DMS79 treated with DMSO at 0.1 percent for 48 hours (cell line): ENCODE measurements around the gene NEURL1B.
"Not testable (repeated sequence)": the region's sequence is repeated elsewhere in the genome, so short reads cannot be mapped to it uniquely, and the experiment has no call there.

Experiments used
- DNase-seq: peaks from one replicate; lab custom pipeline; 2025; lab: John Stamatoyannopoulos, UW

NEURL1B gene

GRCh38 chr5:172657524-172658233 is 16.6 kb downstream of the NEURL1B start:
- DNase-seq = not testable (repeated sequence)

DNA sequence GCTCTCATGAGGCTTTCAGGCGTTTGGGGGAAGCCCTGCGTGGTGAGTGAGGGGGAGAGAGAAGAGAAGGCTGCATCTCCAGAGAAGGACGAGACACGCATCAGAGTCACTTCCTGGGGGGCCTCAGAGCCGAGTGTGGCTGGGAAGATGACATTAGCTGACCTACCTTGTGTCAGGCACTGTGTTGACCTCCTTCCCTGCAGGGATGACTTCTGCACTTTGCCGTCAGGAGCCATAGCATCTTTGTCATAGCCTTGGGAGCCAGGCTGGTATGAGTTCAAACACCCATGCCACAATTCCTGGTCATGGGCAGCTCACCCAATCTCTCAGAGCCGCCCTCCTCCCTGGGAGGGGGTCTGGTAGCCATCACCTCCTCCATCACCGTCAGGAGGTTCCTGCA is 17.3 kb downstream of the NEURL1B start:
- no peak for DNase-seq

GRCh38 chr5:172658961-172659501 is 18.0 kb downstream of the NEURL1B start:
- DNase-seq = peak; percentile 5

DNA sequence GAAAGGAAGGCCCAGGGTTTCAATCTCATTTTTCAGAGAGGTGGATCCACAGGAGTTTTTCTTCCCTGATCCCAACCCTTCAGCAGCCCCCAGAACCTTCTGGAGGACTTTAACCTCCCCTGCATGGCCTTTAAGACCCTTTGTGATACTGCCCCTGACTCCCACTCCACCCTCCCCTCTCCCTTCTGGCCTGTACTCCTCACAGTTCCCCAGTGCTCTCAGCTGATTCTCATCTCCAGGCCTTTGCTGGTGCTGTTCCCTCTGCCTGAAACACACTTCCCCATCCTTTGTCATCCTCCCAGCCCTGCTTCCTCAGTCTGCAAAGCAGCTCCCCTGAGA is 18.5 kb downstream of the NEURL1B start:
- no peak for DNase-seq

DNA sequence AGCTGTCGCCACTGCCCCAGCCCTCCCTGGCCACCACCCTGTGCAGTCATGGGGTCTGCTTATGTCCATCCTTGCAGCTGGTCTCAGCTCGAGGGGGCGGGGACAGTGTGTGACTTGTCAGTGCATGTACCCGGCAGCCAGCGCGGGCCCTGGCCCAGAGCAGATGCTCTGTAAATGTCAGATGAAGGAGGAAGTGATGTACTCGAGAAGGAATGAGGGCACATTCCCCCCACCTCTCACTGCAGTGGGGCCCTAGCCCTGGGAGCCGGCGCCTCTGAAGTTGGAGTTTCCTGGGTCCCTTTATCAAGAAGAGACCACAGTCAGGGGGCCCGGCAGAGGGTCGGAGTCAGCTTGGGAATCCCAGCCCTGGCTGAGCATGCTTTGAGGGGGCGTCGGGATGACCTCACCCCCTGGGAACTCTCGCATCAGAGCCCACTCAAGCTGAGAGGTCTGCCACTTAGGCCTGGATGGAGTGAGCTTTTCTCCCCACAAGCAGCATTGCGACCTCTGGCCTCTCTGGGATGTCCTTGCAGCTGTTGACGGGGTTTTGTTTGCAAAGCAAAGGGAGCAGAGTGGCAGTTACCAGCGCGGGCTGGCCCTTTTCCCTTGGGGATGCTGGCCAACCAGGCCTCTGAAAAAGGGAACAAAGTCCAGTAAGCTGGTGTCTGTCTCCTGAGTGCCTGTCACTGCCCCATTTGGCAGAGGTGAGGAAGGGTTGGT is 19.0 kb downstream of the NEURL1B start:
- DNase-seq = peak; percentile 5

- DNase-seq = no peak
Observed at GRCh38 chr5:172660974-172661373, 19.9 kb downstream of the NEURL1B start.

DNA sequence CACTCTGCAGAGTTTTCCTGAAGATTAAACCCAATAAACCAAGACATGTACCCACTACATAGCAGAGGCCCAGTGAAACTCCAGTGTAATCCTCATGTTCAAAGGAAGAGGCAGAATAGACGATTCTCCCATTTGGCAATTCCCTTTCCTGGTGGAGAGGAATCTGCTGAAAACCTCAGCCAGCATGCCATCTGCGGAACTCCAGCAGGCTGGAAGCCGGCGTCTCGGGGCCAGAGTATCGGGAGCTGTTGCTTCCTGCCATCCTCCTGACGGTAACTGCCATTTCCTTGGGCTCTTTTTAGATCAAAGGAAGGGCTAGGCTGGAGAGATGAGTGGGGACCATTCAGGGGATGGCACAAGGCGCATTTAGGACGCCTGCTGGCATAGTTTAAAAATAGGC is 20.5 kb downstream of the NEURL1B start:
- no peak for DNase-seq

DNA sequence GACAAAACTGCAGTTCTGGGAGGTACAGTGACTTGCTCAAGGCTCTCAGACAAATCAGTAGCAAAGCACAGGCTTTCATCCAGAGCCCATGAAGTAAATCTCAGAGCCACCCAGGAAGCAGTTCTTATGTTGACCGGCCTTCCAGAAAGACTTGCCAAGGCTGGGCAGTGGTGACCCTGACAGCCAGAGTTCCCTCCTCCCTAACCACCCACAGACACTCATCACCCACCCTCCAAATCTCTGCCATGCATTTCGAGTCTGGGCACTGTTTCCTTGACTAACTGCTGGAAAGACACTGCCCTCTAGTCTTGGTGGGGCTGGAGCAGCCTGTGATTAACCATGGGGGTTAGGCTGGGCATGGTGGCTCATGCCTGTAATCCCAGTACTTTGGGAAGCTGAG is 21.5 kb downstream of the NEURL1B start:
- DNase-seq = no peak

- DNase-seq = no peak
Observed at GRCh38 chr5:172664018-172664417, 23.0 kb downstream of the NEURL1B start.

GRCh38 chr5:172664681-172665541 is 23.8 kb downstream of the NEURL1B start:
- no peak for DNase-seq

- DNase-seq = no peak
Observed at GRCh38 chr5:172666251-172666650, 25.2 kb downstream of the NEURL1B start.

DNA sequence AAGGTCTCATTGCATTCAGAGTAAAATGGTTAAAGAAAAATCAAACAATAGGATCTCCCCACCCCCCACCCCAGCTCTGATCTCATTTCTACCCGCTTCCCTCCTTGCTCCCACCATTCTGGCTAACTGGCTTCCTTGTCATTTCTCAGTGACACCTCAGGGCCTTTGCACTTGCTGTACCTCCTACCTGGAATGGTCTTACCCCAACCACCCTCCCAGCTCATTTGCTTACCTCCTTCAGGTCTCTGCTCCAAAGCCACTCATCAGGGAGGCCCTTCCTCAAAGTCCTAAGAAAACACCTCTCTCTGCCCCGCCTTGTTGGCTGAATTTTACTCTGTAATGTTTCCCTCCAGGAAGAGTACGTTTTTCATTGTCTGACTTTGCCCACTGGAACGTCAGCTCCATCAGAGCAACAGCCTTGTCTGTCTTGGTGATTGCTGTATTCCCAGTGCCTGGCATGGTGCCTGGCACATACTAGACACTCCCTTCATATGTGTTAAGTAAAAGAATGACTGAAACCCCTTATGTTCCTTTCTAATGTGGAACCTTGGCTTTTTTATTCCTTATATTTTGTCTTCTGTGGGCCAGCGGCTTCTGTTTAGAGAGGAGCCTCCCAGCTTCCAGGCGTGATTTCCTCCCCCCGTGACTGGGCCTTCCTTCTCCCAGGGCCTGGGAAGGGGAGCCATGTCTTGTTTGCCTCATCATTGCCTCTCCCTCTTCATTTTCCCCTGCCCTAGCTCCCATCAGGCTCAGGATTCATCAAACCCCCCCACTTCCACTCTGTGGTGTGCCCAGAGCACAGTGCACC is 26.9 kb downstream of the NEURL1B start:
- no peak for DNase-seq

- DNase-seq = no peak
Observed at GRCh38 chr5:172668594-172669071, 27.6 kb downstream of the NEURL1B start.

DNA sequence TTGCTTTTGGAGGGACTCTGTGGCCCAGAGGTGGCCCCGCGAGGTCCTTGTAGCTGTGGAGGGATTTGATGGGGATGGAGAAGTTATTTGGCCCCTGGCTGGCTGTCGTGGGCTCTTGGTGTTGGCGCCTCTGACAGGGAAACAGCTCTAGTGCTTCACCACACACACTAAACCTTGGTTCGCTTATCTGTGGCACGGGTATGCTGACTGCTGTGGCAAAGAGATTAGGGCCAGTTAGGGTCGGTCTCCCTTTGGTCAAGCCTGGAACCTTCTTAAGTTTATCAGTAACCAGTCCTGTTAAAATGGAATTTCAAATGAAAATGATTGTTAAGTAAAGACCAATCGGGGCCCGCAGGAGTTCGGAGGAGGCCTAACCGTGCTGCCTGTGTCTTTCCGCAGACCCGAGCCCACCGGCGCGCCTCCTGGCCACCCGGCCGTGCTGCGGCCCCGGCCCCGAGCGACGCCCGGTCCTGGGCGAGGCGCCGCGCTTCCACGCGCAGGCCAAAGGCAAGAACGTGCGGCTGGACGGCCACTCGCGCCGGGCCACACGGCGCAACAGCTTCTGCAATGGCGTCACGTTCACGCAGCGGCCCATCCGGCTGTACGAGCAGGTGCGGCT is 28.4 kb downstream of the NEURL1B start:
- DNase-seq = no peak

GRCh38 chr5:172670005-172670402 is 28.9 kb downstream of the NEURL1B start:
- DNase-seq = no peak

- no peak for DNase-seq
Observed at GRCh38 chr5:172670444-172670843, 29.4 kb downstream of the NEURL1B start.

DNA sequence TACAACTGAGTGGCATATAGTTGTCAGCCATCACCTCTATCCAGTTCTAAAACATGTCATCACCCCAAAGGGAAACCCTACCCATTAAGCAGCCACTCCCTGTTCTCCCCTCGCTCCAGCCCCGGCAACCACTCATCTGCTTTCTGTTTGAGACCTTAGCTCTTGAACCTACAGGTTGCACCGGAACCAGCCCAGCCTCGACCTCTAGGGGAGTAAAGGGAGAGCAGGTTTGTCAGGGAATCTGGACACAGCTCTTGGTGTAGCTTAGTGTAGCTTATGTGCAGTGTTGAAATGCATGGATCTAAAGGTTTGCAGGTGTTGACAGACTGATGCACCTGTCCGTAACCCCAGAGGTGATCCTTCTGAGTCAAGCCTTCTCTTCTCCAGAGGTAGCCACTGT is 30.0 kb downstream of the NEURL1B start:
- DNase-seq = no peak

DNA sequence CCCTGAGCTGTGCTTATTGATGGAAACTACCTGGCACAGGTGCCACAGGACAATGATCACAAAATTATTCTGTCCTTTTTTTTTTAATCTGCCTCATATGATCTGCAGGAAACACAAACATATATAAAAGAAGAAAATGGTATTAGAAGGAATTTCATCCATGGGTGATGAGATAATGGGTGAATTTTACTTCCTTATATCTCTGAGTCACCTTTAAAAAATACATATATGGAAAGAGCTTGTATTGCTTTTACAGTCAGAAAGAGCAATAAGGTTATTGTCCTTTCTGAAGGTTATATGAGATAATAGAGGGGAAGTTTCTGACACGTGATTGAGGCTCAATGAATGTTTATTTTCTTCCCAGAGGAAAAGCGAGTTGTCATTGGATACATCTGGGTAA is 31.6 kb downstream of the NEURL1B start:
- DNase-seq = no peak

DNA sequence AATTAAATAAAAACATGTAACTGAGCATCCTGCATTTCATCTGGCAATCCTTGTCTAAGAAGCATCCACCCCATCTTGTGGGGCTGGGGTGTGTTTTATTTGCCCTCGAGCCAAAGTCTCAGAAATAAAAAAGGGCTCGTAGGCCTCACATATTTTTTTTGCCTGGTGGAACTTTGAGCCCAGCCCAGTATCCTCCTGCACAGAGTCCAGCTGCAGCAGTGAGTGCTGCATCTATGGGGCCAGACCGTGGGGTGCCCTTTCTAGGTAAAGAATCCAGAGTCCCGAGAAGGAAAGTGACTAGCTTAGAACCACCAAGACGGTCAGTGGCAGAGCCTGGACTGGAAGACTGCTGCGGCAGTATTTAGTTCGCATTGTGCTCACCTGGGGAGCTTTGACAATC is 33.1 kb downstream of the NEURL1B start:
- DNase-seq = no peak

- no peak for DNase-seq
Observed at GRCh38 chr5:172676914-172677475, 35.9 kb downstream of the NEURL1B start.

GRCh38 chr5:172678362-172678874 is 37.4 kb downstream of the NEURL1B start:
- not testable (repeated sequence) for DNase-seq
